GM12891 (cell line): ENCODE results near the gene TSEN34.

ENCODE experiments used
- POLR2A ChIP-seq: IDR thresholded peaks from 2 replicates; pipeline ENCODE4 v1.6.1; 2011; ENCODE audit warnings: low read depth, low read length, control low read depth
- POLR2AphosphoS5 ChIP-seq: IDR thresholded peaks from 2 replicates; pipeline ENCODE4 v1.6.1; 2011; ENCODE audit warnings: low read depth, low read length, control low read depth
- POU2F2 ChIP-seq: IDR thresholded peaks from 2 replicates; pipeline ENCODE4 v1.6.1; 2011; ENCODE audit warnings: low read depth, mild to moderate bottlenecking, control low read depth, low read length, moderate library complexity
- SPI1 ChIP-seq: IDR thresholded peaks from 2 replicates; pipeline ENCODE4 v1.6.1; 2011; ENCODE audit warnings: low read depth, low read length, control low read depth
- TAF1 ChIP-seq: IDR thresholded peaks from 2 replicates; pipeline ENCODE4 v1.6.1; 2011; ENCODE audit warnings: low read depth, low read length, control low read depth

DNA sequence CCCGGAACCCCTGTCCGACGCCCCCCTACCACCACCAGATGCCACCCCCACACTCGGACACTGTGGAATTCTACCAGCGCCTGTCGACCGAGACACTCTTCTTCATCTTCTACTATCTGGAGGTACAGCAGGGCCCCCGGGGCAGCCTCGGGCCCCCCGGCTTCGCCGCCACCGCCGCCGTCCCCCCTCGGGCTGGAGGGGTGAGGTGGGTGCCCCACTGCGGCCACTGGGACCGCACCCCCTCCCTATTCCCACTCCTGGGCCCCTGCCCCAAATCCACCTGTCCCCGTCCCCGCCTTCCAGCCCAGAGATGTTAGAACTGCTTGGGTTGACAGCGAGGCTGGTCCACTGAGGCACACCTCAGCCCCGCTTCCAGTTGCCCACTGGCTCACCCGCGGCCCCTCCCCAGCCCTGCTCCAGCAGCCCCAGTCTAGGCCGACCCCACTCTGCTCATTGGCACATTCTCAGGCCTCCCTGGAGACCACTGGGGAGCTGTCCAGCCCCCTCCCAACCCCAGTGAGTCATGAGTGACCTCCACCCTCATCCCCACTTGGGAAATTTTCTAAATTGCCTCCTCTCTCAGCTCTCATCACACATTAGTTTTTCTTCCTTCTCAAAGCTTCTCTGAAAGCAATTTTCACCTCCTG lies 38.1 kb upstream of the TSEN34 start:
- TF ChIP-seq POLR2AphosphoS5 (no peak; the same call in 1 of the 2 replicates), POLR2A (no peak), TAF1 (no peak), POU2F2 (no peak), SPI1 (no peak)
